K562 (cell line): ENCODE results near the gene ACTL10. TPM values are rescaled to one million over a fixed set of nuclear protein-coding genes. Genes with fewer than 3 reads are reported as not detected.

Experiments used
- DMBX1 ChIP-seq: fragments of 250-450 bp; sonication (Bioruptor Pico); IDR thresholded peaks from 2 replicates; pipeline ENCODE4 v1.8.0; 2022; ENCODE audit warnings: inconsistent platforms, mild to moderate bottlenecking, moderate library complexity, borderline replicate concordance
- ETV5 ChIP-seq: sonication (generic); formaldehyde crosslinking; IDR thresholded peaks from 2 replicates; pipeline ENCODE4 v1.4.0; 2020; ENCODE audit warnings: low read depth, mild to moderate bottlenecking, missing genetic modification reagents
- GMEB1 ChIP-seq: fragments of 250-450 bp; sonication (Bioruptor Pico); IDR thresholded peaks from 2 replicates; pipeline ENCODE4 v1.4.0; 2020; ENCODE audit warnings: mild to moderate bottlenecking
- HMGXB4 ChIP-seq: sonication (generic); formaldehyde crosslinking; IDR thresholded peaks from 2 replicates; pipeline ENCODE4 v1.8.1; 2023; ENCODE audit warnings: mild to moderate bottlenecking, missing genetic modification reagents
- JUND ChIP-seq, 2 experiments: IDR thresholded peaks; 2 replicates in 1 of 2; 3 replicates in 1 of 2; pipeline ENCODE4 v1.6.1; 2011; ENCODE audit warnings: borderline replicate concordance in 2 of 2, low read depth in 2 of 2, low read length in 2 of 2, improper control_type of control experiment in 1 of 2, missing biosample characterization in 1 of 2, missing genetic modification characterization in 1 of 2, missing genetic modification reagents in 1 of 2
- MECOM ChIP-seq: fragments of 250-450 bp; sonication (Bioruptor Pico); IDR thresholded peaks from 2 replicates; pipeline ENCODE4 v1.8.0; 2022; ENCODE audit warnings: inconsistent platforms
- NBN ChIP-seq: fragments of 450-650 bp; IDR thresholded peaks from 2 replicates; pipeline ENCODE4 v1.6.1; 2016; ENCODE audit warnings: low read depth, mild to moderate bottlenecking
- NFE2 ChIP-seq: IDR thresholded peaks from 2 replicates; pipeline ENCODE4 v1.6.1; 2014; ENCODE audit warnings: antibody characterized with exemption, low read depth
- POLR2AphosphoS5 ChIP-seq: IDR thresholded peaks from 2 replicates; pipeline ENCODE4 v1.6.1; 2011; ENCODE audit warnings: mild to moderate bottlenecking, low read depth, low read length, moderate library complexity; ENCODE audit not compliant: control insufficient read depth, insufficient read depth
- SNAPC5 ChIP-seq: fragments of 250-450 bp; sonication (Bioruptor Pico); IDR thresholded peaks from 2 replicates; pipeline ENCODE4 v1.8.0; 2021; ENCODE audit warnings: moderate library complexity, mild to moderate bottlenecking, inconsistent platforms
- TBL1XR1 ChIP-seq, 2 experiments: IDR thresholded peaks; 2 replicates each; pipeline ENCODE4 v1.6.1; 2012; ENCODE audit warnings: improper control_type of control experiment in 2 of 2, low read length in 2 of 2, mild to moderate bottlenecking in 1 of 2
- TCF3 ChIP-seq: sonication (generic); formaldehyde crosslinking; IDR thresholded peaks from 2 replicates; pipeline ENCODE4 v1.4.0; 2020; ENCODE audit warnings: mild to moderate bottlenecking, missing genetic modification reagents
- THAP12 ChIP-seq: fragments of 250-450 bp; sonication (Bioruptor Pico); IDR thresholded peaks from 2 replicates; pipeline ENCODE4 v1.9.0; 2021; ENCODE audit warnings: mild to moderate bottlenecking, inconsistent platforms
- ZKSCAN1 ChIP-seq: fragments of 150-350 bp; IDR thresholded peaks from 2 replicates; pipeline ENCODE4 v1.6.1; 2016; ENCODE audit warnings: low read depth, low read length
- polyA plus RNA-seq, 8 experiments: library from polyadenylated mRNA; depleted of rRNA in 4 of 8; stranded (reverse) in 5 of 8; unstranded in 3 of 8; fragments of >200 nt; fragmentation: Nextera tagmentation in 2 of 8; fragmentation: Illumina TruSeq in 1 of 8; extraction: Ambion mirVana in 2 of 8; extraction: Trizol in 1 of 8; gene quantifications; 2 replicates each; pipeline versions ENCODE4 v1.2.1 to v1.2.3, GENCODE V29; 2011 to 2014; ENCODE audit warnings: inconsistent platforms in 1 of 8, missing spikeins in 1 of 8
- total RNA-seq, 7 experiments: library from RNA; depleted of rRNA in 6 of 7; stranded (reverse); fragments of >200 nt in 6 of 7; fragmentation: Illumina TruSeq in 2 of 7; extraction: Trizol in 2 of 7; gene quantifications; 2 replicates each; pipeline versions ENCODE4 v1.2.1 to v1.2.3, GENCODE V29; 2011 to 2021; ENCODE audit warnings: low replicate concordance in 1 of 7
- TF ChIP-seq, protein P1 (sequence below): IDR thresholded peaks from 2 replicates; pipeline ENCODE4 v1.6.1; 2014; ENCODE audit warnings: antibody characterized with exemption
- TF ChIP-seq, protein P2 (sequence below): sonication (generic); formaldehyde crosslinking; IDR thresholded peaks from 2 replicates; pipeline ENCODE4 v1.8.1; 2023; ENCODE audit warnings: mild to moderate bottlenecking, missing genetic modification reagents

ACTL10 gene
- total and polyA plus RNA-seq, 9 of the 15 experiments (the other 6 are each of a cell fraction or from before 2014, with no cell fraction given), result 0.07 to 0.14 TPM; not detected in 7

GRCh38 chr20:33674294-33675135 lies 7.8 kb downstream of the ACTL10 start, which contains the start of gene NECAB3 (continued):
- TF ChIP-seq, protein P1, sequence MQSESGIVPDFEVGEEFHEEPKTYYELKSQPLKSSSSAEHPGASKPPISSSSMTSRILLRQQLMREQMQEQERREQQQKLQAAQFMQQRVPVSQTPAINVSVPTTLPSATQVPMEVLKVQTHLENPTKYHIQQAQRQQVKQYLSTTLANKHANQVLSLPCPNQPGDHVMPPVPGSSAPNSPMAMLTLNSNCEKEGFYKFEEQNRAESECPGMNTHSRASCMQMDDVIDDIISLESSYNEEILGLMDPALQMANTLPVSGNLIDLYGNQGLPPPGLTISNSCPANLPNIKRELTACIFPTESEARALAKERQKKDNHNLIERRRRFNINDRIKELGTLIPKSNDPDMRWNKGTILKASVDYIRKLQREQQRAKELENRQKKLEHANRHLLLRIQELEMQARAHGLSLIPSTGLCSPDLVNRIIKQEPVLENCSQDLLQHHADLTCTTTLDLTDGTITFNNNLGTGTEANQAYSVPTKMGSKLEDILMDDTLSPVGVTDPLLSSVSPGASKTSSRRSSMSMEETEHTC, result no peak
- TF ChIP-seq HMGXB4 (CRISPR knock-in tag) (no peak), POLR2AphosphoS5 (peak; percentile 44; the same call in 1 of the 2 replicates), DMBX1 (CRISPR knock-in tag) (no peak), ZKSCAN1 (peak; percentile 33; the same call in 1 of the 2 replicates), SNAPC5 (no peak), TBL1XR1 (IDR thresholded peaks at IDR 0.05; ENCODE audit: low read length in 2 of 2) (0 out of 4 replicates have a peak, but pooled peaks of 1 of the 2 experiments have one; percentile 2), NFE2 (no peak), GMEB1 (peak; percentile 43), MECOM (no peak), ETV5 (CRISPR knock-in tag) (peak; percentile 19; the same call in 1 of the 2 replicates), THAP12 (CRISPR knock-in tag) (no peak; the same call in 1 of the 2 replicates), JUND (IDR thresholded peaks at IDR 0.05; ENCODE audit: borderline replicate concordance, low read depth, low read length) (0 out of 2 replicates have a peak, but pooled peaks have one; percentile 2), JUND (tag; IDR thresholded peaks at IDR 0.05; ENCODE audit: borderline replicate concordance, low read depth, low read length) (no peak), TCF3 (CRISPR knock-in tag) (0 out of 2 replicates have a peak, but pooled peaks have one; percentile 2), NBN (no peak)
- TF ChIP-seq, protein P2, sequence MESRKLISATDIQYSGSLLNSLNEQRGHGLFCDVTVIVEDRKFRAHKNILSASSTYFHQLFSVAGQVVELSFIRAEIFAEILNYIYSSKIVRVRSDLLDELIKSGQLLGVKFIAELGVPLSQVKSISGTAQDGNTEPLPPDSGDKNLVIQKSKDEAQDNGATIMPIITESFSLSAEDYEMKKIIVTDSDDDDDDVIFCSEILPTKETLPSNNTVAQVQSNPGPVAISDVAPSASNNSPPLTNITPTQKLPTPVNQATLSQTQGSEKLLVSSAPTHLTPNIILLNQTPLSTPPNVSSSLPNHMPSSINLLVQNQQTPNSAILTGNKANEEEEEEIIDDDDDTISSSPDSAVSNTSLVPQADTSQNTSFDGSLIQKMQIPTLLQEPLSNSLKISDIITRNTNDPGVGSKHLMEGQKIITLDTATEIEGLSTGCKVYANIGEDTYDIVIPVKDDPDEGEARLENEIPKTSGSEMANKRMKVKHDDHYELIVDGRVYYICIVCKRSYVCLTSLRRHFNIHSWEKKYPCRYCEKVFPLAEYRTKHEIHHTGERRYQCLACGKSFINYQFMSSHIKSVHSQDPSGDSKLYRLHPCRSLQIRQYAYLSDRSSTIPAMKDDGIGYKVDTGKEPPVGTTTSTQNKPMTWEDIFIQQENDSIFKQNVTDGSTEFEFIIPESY (CRISPR knock-in tag), result no peak
